Epithelial cell of proximal tubule (primary cell): ENCODE data around the gene RPS6KB2. TPM values are rescaled to one million over a fixed set of nuclear protein-coding genes. Genes with fewer than 3 reads are reported as not detected.

Experiments used
- DNase-seq: peaks from one replicate; pipeline ENCODE4 v3.0.0-alpha.2; 2011; ENCODE audit warnings: low read depth
- H3K4me3 ChIP-seq: 2 replicates; pipeline ENCODE4 v1.5.1; 2011; ENCODE audit warnings: low read depth, mild to moderate bottlenecking, low read length
- total RNA-seq: library from RNA; depleted of rRNA; stranded (reverse); fragments of >200 nt; gene quantifications from 2 replicates; pipeline ENCODE4 v1.2.3, GENCODE V29; 2015
- TF ChIP-seq, protein P1 (sequence below): conservative IDR thresholded peaks from 2 replicates; pipeline ENCODE4 v1.5.1; 2012; ENCODE audit warnings: low read depth, mild to moderate bottlenecking, low read length

RPS6KB2 gene
- total RNA-seq, 1 donor from 2014 or later, result 64.1 TPM

DNA sequence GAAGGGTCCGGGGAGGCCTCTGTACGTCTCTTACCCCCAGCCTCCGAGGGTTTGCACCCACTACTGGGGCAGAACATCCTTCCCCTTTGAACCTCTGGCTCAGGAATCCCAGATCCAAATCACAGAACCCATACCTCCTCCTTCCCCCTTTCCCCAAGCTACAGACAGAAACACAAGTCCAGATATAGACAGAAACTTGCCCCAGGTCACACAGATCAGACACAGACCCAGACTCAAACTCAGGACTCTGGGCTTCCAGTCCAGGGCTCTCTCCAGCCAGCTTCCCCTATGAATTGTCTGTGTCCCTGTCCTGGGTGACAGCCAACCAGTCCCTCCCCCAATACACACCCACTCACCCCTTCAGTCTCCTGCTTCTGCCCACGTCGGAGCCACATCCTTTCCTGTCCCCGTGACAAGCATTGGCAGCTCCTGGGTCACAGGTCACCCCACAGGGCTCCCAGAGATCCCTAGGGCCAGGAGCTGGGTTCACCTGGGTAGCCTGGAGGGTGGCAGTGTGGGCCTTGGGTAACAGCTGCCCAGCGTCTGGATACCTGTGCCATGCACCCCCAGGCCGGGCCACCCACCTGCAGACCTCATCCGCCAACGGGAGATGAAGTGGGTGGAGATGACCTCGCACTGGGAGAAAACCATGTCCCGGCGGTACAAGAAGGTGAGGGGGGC is 23.6 kb upstream of the RPS6KB2 start:
- DNase-seq, result no peak
- no peak overlapping the region for H3K4me3 ChIP-seq
- TF ChIP-seq, protein P1, sequence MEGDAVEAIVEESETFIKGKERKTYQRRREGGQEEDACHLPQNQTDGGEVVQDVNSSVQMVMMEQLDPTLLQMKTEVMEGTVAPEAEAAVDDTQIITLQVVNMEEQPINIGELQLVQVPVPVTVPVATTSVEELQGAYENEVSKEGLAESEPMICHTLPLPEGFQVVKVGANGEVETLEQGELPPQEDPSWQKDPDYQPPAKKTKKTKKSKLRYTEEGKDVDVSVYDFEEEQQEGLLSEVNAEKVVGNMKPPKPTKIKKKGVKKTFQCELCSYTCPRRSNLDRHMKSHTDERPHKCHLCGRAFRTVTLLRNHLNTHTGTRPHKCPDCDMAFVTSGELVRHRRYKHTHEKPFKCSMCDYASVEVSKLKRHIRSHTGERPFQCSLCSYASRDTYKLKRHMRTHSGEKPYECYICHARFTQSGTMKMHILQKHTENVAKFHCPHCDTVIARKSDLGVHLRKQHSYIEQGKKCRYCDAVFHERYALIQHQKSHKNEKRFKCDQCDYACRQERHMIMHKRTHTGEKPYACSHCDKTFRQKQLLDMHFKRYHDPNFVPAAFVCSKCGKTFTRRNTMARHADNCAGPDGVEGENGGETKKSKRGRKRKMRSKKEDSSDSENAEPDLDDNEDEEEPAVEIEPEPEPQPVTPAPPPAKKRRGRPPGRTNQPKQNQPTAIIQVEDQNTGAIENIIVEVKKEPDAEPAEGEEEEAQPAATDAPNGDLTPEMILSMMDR, result no peak

DNA sequence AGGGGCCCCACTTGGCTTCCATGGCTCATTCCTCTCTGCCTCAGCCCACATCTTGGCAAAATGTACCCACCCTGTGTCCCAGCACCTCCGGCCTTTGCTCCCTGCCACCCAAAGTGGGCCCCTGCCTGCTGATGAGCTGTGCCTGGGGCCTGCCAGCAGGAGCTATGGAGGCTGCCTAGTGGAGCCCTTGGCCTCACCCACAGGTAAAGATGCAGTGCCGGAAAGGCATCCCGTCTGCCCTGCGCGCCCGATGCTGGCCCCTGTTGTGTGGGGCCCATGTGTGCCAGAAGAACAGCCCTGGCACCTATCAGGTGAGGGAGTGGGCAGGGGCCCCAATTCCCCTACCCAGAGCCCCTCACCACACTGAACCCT is 23.1 kb upstream of the RPS6KB2 start:
- no peak for DNase-seq

DNA sequence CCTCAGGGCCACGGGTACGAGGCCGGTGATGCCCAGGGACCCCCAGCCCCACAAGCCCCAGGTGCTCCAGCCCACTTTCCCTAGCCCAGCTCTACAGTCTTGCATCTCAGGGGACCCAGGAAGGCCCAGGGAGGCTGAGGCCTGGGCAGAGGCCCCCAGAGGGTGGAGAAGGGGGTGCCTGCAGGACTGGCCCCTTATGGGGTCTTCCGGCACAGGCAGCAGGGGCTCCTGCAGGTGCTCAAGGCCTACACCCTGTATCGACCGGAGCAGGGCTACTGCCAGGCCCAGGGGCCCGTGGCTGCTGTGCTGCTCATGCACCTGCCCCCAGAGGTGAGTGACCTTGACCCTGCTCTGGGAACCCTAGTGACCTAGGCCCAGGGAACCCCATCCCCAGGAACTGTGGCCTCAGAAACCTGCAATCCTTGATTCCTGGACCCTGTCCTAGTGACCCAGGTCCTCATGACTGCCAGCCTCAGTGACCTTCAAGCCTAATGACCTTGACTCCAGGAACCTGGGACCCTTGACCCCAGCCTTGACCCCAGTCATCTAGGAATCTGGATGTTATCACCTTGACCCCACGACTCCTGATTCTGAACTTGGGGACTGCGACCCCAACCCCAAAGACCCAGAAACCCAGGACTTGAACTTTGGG is 22.5 kb upstream of the RPS6KB2 start:
- TF ChIP-seq, protein P1, result no peak
- no peak for DNase-seq
- no peak overlapping the region for H3K4me3 ChIP-seq

More for the DNA sequence above, 23.1 kb upstream of the RPS6KB2 start:
- H3K4me3 ChIP-seq, result no peak overlapping the region
- TF ChIP-seq, protein P1, result no peak

DNA sequence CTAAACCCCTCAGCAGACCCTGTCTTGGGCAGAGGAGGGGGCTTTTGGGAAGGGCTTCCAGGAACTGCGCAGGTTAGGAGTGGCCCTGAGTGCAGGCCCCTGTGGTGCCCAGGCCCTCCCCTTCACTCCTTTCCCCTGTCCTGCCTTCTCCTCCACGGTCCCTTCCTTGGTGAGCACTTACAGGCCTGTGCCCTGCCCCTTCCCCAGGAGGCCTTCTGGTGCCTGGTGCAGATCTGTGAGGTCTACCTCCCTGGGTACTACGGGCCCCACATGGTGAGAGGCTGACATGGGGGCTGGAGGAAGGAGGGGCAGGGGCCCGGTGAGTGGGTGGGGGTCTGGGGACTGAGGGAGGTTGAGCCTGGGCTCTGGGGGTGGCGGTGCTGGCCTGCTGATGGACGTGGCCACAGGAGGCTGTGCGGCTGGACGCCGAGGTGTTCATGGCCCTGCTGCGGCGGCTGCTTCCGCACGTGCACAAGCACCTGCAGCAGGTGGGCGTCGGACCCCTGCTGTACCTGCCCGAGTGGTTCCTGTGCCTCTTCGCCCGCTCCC is 21.8 kb upstream of the RPS6KB2 start:
- no peak overlapping the region for H3K4me3 ChIP-seq
- TF ChIP-seq, protein P1, result no peak

DNA sequence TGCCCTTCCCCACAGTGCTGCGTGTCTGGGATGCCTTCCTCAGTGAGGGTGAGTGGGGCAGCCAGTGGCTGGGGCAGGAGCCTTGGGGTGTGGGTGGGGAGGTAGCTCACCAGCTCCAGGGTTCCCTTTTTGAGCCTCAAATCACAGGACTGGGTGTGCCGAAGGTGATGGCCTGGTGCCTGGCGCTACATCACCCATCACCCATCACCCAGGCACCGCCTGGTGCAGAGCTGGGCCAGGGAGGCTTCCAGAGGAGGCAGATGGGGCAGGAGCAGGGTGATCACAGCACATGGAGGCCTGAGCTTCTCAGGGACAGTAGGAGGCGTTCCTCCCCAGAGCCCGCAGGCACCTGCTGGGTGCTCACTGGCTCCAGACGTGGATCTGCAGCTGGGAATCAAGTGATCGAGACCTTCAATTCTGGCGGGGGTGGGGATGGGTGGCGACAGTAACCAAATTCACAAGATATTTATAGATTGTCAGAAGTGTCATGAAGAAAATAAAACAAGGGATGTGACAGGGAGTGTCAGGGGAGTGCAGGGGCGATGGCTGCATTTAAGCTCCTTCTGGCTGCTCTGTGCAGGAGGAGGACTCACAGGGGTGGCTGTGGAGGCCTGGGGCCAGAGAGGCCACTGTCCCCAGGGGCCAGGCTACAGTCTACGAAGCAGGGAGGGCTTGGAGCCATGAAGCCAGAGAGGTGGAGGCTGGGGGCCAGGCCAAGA is 21.2 kb upstream of the RPS6KB2 start:
- H3K4me3 ChIP-seq, result no peak overlapping the region
- no peak for DNase-seq
- TF ChIP-seq, protein P1, result no peak

More for the DNA sequence above, 21.8 kb upstream of the RPS6KB2 start:
- DNase-seq, result no peak

DNA sequence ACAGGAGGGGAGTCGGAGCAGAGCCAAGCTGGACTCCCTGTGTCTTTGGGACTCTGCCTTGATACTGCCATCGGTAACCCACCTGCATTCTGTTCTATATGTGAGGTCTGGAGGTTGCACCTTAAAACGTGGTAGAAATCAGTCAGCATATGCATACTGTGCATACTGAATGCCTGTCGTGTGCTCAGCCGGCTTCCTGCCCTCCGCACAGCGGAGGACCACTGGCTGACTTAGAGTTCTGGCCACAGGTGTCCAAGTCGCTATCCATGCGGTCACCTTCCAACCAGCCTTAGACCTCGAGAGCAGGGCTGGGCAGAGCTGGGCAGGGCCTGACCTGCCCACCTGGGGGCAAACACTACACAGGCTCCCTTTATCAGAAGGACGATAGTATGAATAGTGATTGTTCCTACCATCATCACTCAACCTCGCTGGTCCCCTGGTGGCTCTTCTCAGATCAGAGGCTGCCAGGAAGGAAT is 20.6 kb upstream of the RPS6KB2 start:
- TF ChIP-seq, protein P1, result no peak

More for the DNA sequence above, 20.6 kb upstream of the RPS6KB2 start:
- DNase-seq, result no peak
- H3K4me3 ChIP-seq, result no peak overlapping the region
